ENCODE results near the gene SV2C. TPM values are rescaled to one million over a fixed set of nuclear protein-coding genes. Genes with fewer than 3 reads are reported as not detected.

Gene SV2C
- total RNA-seq, 1 donor from 2014 or later: not detected

- Histone ChIP-seq H3K36me3 (ENCODE audit: control insufficient read depth, insufficient read depth, low read length) (no peaks in the 10 kb centered on the region), H3K27me3 (ENCODE audit: control insufficient read depth, insufficient read depth, low read length) (no peaks in the 10 kb centered on the region), H3K4me3 (ENCODE audit: low read depth, low read length) (no peak overlapping the region)
- DNase-seq (ENCODE audit: low read depth) (no peak), FAIRE-seq (no peak)
- TF ChIP-seq CTCF (IDR thresholded peaks at IDR 0.05; ENCODE audit: insufficient read depth, low read length, severe bottlenecking): no peak
Measured at GRCh38 chr5:76388791-76389512, 305.8 kb downstream of the SV2C start.

GRCh38 chr5:76389513-76390154 is 306.5 kb downstream of the SV2C start:
- TF ChIP-seq CTCF (IDR thresholded peaks at IDR 0.05; ENCODE audit: insufficient read depth, low read length, severe bottlenecking): no peak
- DNase-seq (ENCODE audit: low read depth): no peak
- Histone ChIP-seq H3K36me3 (ENCODE audit: control insufficient read depth, insufficient read depth, low read length) (no peaks in the 10 kb centered on the region), H3K4me3 (ENCODE audit: low read depth, low read length) (no peak overlapping the region), H3K27me3 (ENCODE audit: control insufficient read depth, insufficient read depth, low read length) (no peaks in the 10 kb centered on the region)
- no peak for FAIRE-seq

- FAIRE-seq: no peak
- Histone ChIP-seq H3K36me3 (ENCODE audit: control insufficient read depth, insufficient read depth, low read length) (no peaks in the 10 kb centered on the region), H3K4me3 (ENCODE audit: low read depth, low read length) (no peak overlapping the region), H3K27me3 (ENCODE audit: control insufficient read depth, insufficient read depth, low read length) (no peaks in the 10 kb centered on the region)
- no peak for TF ChIP-seq CTCF (IDR thresholded peaks at IDR 0.05; ENCODE audit: insufficient read depth, low read length, severe bottlenecking)
- DNase-seq (ENCODE audit: low read depth): no peak
Measured at GRCh38 chr5:76391014-76391413, 307.8 kb downstream of the SV2C start.

- H3K36me3 ChIP-seq (ENCODE audit: control insufficient read depth, insufficient read depth, low read length): no peaks in the 10 kb centered on the region
- FAIRE-seq: no peak
Measured at GRCh38 chr5:76393035-76393680, 310.0 kb downstream of the SV2C start.

GRCh38 chr5:76397200-76397599 is 314.0 kb downstream of the SV2C start:
- FAIRE-seq: no peak
- no peak overlapping the region for H3K4me3 ChIP-seq (ENCODE audit: low read depth, low read length)

More at GRCh38 chr5:76393035-76393680, 310.0 kb downstream of the SV2C start:
- Histone ChIP-seq H3K27me3 (ENCODE audit: control insufficient read depth, insufficient read depth, low read length) (no peaks in the 10 kb centered on the region), H3K4me3 (ENCODE audit: low read depth, low read length) (no peak overlapping the region)
- no peak for DNase-seq (ENCODE audit: low read depth)
- TF ChIP-seq CTCF (IDR thresholded peaks at IDR 0.05; ENCODE audit: insufficient read depth, low read length, severe bottlenecking): no peak

More at GRCh38 chr5:76397200-76397599, 314.0 kb downstream of the SV2C start:
- no peak for TF ChIP-seq CTCF (IDR thresholded peaks at IDR 0.05; ENCODE audit: insufficient read depth, low read length, severe bottlenecking)
- H3K27me3 ChIP-seq (ENCODE audit: control insufficient read depth, insufficient read depth, low read length): peaks cover 7% of the 10 kb centered on the region
- no peaks in the 10 kb centered on the region for H3K36me3 ChIP-seq (ENCODE audit: control insufficient read depth, insufficient read depth, low read length)
- no peak for DNase-seq (ENCODE audit: low read depth)

Data from bronchial epithelial cell (primary cell).